NT2/D1 (cell line): ENCODE measurements around the gene THSD7A.

Experiments used
- SUZ12 ChIP-seq: IDR thresholded peaks from 2 replicates; pipeline ENCODE4 v1.6.1; 2011; ENCODE audit not compliant: insufficient read length, insufficient read depth; ENCODE audit errors: extremely low read depth
- YY1 ChIP-seq: IDR thresholded peaks from 2 replicates; pipeline ENCODE4 v1.6.1; 2011; ENCODE audit not compliant: insufficient read length, insufficient read depth
- ZNF274 ChIP-seq: IDR thresholded peaks from 2 replicates; pipeline ENCODE4 v1.6.1; 2011; ENCODE audit warnings: mild to moderate bottlenecking, low read depth, low read length

DNA sequence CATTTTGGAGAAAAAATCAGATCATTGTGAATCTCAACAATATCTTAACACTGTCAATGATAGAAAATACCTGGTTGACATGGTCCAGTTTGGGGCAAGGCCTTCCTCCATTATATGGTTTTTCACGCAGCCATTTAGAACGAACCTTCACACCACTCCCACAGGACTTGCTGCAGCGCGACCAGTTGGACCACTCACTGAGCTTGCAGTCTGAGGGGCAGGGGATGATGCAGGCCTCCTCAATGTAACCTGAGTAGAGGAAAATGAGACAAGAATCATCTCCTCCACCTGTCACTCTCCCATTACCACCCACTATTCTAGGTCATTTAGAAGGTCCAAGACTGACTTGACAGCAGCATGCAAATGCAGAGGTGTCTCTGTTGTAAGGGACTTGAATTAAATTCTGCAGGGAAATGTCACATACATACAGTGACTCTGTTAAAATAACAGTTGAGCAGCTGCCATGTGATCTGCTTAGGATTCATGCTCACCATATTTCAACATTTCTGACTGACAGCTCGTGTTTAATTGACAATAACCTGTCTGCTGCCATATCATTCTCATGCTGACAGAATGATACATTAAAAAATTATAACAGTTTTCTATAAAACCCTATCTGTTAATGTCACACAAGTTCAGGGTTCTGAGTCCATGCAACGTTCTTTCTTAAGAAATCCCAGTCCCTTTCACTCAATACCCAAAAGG, 403.0 kb downstream of the THSD7A start:
- TF ChIP-seq YY1 (no peak), SUZ12 (no peak), ZNF274 (no peak)
